H1 (cell line): ENCODE results near the gene ATP13A3. TPM values are rescaled to one million over a fixed set of nuclear protein-coding genes. Genes with fewer than 3 reads are reported as not detected.

Experiments
- BRCA1 ChIP-seq: IDR thresholded peaks from 2 replicates; pipeline ENCODE4 v1.6.1; 2012; ENCODE audit warnings: low read depth, low read length, improper control_type of control experiment
- EZH2 ChIP-seq: fragments of 200-600 bp; sonication (generic); IDR thresholded peaks from 2 replicates; pipeline ENCODE4 v1.7.1; 2012; ENCODE audit warnings: low read depth, mild to moderate bottlenecking, moderate library complexity, low read length, inconsistent platforms; ENCODE audit not compliant: severe bottlenecking
- GABPA ChIP-seq: IDR thresholded peaks from 2 replicates; pipeline ENCODE4 v1.6.1; 2011; ENCODE audit warnings: mild to moderate bottlenecking, low read length, moderate library complexity, borderline replicate concordance; ENCODE audit not compliant: insufficient read depth
- NANOG ChIP-seq: IDR thresholded peaks from 2 replicates; pipeline ENCODE4 v1.6.1; 2011; ENCODE audit warnings: low read length, low read depth, mild to moderate bottlenecking, inconsistent platforms; ENCODE audit not compliant: insufficient read depth, poor library complexity, severe bottlenecking
- POLR2A ChIP-seq, 2 experiments: IDR thresholded peaks; 1 replicate in 1 of 2; 2 replicates in 1 of 2; pipeline ENCODE4 v1.6.1; 2011; ENCODE audit warnings: low read depth in 2 of 2, low read length in 2 of 2, mild to moderate bottlenecking in 2 of 2; ENCODE audit errors: control extremely low read depth in 1 of 2
- RNF2 ChIP-seq: fragments of 200-900, 300-1000 bp; sonication (generic); IDR thresholded peaks from 2 replicates; pipeline ENCODE4 v1.7.1; 2016; ENCODE audit warnings: borderline replicate concordance, low read depth, mild to moderate bottlenecking, antibody characterized with exemption, low read length; ENCODE audit not compliant: poor library complexity, severe bottlenecking; ENCODE audit errors: missing control alignments
- polyA plus RNA-seq, 7 experiments: library from polyadenylated mRNA; depleted of rRNA in 3 of 7; stranded (reverse) in 5 of 7; unstranded in 2 of 7; fragments of >200 nt in 5 of 7; fragments of 200-250 nt in 2 of 7; gene quantifications; 1 replicate in 5 of 7; 2 replicates in 1 of 7; 4 replicates in 1 of 7; pipeline versions ENCODE4 v1.2.1 to v1.2.3, GENCODE V29; 2011 to 2013; ENCODE audit warnings: missing spikeins in 2 of 7, mixed read lengths in 2 of 7
- total RNA-seq: library from RNA; stranded (reverse); fragmentation: NEBNext Ultra II Directional; extraction: Animal tissue kit (Norgen Biotek cat#: 25700); gene quantifications from 2 replicates; pipeline ENCODE4 v1.2.1, GENCODE V29; 2021

ATP13A3 gene
- total and polyA plus RNA-seq, 2 of the 8 experiments (the other 6 are each of a cell fraction or from before 2014, with no cell fraction given): 18.6 to 92.2 TPM

GRCh38 chr3:194384569-194385001 lies 102.2 kb downstream of the ATP13A3 start (continued):
- no peak for TF ChIP-seq RNF2
- TF ChIP-seq POLR2A (IDR thresholded peaks at IDR 0.05; ENCODE audit: control extremely low read depth in 1 of 2, low read depth in 2 of 2, low read length in 2 of 2): no peak
- TF ChIP-seq NANOG: no peak
- TF ChIP-seq GABPA: no peak
- no peak for TF ChIP-seq EZH2
- TF ChIP-seq BRCA1: no peak
